Measurements from ENCODE around the gene PALM.

DNA sequence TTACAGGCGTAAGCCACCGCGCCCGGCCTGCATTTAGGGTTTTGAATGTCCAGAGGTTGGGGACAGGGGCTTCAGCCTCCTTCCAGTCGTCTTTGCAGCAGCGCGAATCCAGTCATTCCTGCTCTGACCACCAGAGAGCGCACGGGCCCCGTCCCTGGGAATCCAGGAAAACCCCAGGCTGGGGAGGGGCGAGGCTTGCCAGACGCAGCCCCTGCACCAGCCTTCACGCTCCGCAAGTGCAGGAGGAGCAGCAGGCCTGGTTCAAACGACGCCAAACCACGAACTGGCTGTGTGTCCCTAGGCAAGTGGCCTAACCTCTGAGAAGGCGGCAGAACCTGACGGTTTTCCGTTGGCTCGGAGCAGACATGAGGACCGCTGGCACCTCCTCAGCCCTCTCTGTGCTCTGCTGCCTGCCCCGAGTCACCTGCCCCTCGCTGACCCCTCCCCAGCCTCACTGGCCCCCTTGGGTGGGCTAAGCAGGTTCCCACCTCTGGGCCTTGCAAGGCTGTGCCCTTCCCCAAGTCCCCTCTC lies 43.8 kb upstream of the PALM start:
- TF ChIP-seq CTCF (conservative IDR thresholded peaks at IDR 0.05; ENCODE audit: low read length) (peak; percentile 83), EZH2phosphoT487 (IDR thresholded peaks at IDR 0.05; ENCODE audit: borderline replicate concordance) (no peak)
